Common myeloid progenitor, CD34-positive (primary cell): ENCODE data around the gene OXER1.

ENCODE experiments used
- CTCF ChIA-PET: fragments of 350-600 bp; sonication (Branson Sonifier 250); formaldehyde crosslinking; loops from one replicate; lab custom pipeline; 2021; ENCODE audit warnings: antibody characterized with exemption; lab: Charles Lee
- POLR2A ChIA-PET: fragments of 350-600 bp; sonication (Branson Sonifier 250); formaldehyde crosslinking; loops from one replicate; lab custom pipeline; 2021; ENCODE audit warnings: antibody characterized with exemption; lab: Charles Lee
- DNase-seq, 3 donors: peaks; one replicate each; pipeline versions ENCODE4 v3.0.0 to v3.0.0-alpha.2; 2013
- H3K27ac ChIP-seq, 2 experiments: 1 replicate in 1 of 2; 2 replicates in 1 of 2; pipeline ENCODE4 v1.7.0; 2013; ENCODE audit warnings: inconsistent platforms in 2 of 2, low read length in 2 of 2, mild to moderate bottlenecking in 2 of 2, low read depth in 1 of 2, moderate library complexity in 1 of 2; ENCODE audit not compliant: severe bottlenecking in 2 of 2, insufficient read depth in 1 of 2, poor library complexity in 1 of 2
- H3K27me3 ChIP-seq, 5 experiments: replicated peaks in 2 of 5; 1 replicate in 3 of 5; 2 replicates in 2 of 5; pipeline versions ENCODE4 v1.6.1 to v1.7.0; 2013; ENCODE audit warnings: low read length in 4 of 5, mild to moderate bottlenecking in 2 of 5, moderate library complexity in 2 of 5, inconsistent platforms in 1 of 5; ENCODE audit not compliant: insufficient read depth in 5 of 5, control insufficient read depth in 4 of 5
- H3K36me3 ChIP-seq, 4 experiments: 1 replicate in 2 of 4; 2 replicates in 2 of 4; pipeline versions ENCODE4 v1.6.1 to v1.7.0; 2013; ENCODE audit warnings: low read length in 3 of 4, control low read depth in 1 of 4, mild to moderate bottlenecking in 1 of 4; ENCODE audit not compliant: control insufficient read depth in 4 of 4, insufficient read depth in 4 of 4
- H3K4me1 ChIP-seq, 4 experiments: 1 replicate in 3 of 4; 2 replicates in 1 of 4; pipeline versions ENCODE4 v1.6.1 to v1.7.1; 2013; ENCODE audit warnings: low read length in 3 of 4, mild to moderate bottlenecking in 3 of 4, control low read depth in 1 of 4, inconsistent platforms in 1 of 4, moderate library complexity in 1 of 4; ENCODE audit not compliant: control insufficient read depth in 4 of 4, insufficient read depth in 4 of 4; ENCODE audit errors: control extremely low read depth in 1 of 4
- H3K4me3 ChIP-seq, 7 experiments: 1 replicate in 4 of 7; 2 replicates in 3 of 7; pipeline versions ENCODE4 v1.5.1 to v1.7.0; 2013; ENCODE audit warnings: mild to moderate bottlenecking in 7 of 7, low read length in 6 of 7, moderate library complexity in 6 of 7, inconsistent platforms in 2 of 7, low read depth in 2 of 7, control low read depth in 1 of 7; ENCODE audit not compliant: insufficient read depth in 4 of 7, control insufficient read depth in 1 of 7; ENCODE audit errors: extremely low read depth in 1 of 7
- H3K9me3 ChIP-seq, 5 experiments: 1 replicate in 4 of 5; 2 replicates in 1 of 5; pipeline versions ENCODE4 v1.6.1 to v1.7.1; 2013; ENCODE audit warnings: low read length in 4 of 5, mild to moderate bottlenecking in 2 of 5, inconsistent platforms in 1 of 5, low read depth in 1 of 5, moderate library complexity in 1 of 5; ENCODE audit not compliant: control insufficient read depth in 4 of 5, insufficient read depth in 2 of 5; ENCODE audit errors: control extremely low read depth in 1 of 5
- WGBS: methylation state at CpG from one replicate; pipeline ENCODE4 v1.1.5; 2013; ENCODE audit not compliant: insufficient coverage; 5-methylcytosine and 5-hydroxymethylcytosine counted together

OXER1 gene

DNA sequence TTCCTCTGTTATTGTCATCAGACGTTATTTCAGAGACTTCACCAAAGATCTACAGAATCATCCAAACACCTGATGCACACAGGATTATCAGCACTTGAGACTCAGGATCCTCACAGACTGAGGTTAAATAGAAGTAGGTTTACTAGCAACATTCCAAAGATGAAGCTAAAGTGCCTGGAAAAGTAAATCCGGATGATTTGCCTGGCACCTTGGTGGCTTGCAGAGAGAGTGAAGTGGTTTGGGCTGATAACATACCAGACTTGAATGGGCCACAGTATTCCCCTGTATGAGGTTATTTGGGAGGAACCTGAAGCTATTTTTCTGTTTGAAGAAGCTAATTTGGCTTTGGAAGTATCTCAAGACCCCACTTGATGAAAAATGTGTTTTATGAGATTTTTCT is 51.0 kb downstream of the OXER1 start:
- no peak overlapping the region for H3K4me3 ChIP-seq
- DNase-seq: no peak
- WGBS: no CpG with 5 or more reads among the region's 2 CpGs
- POLR2A ChIA-PET: no interaction called here
- H3K27me3 ChIP-seq: no peaks in the 10 kb centered on the region
- CTCF ChIA-PET: interaction anchor here (1.5 kb wide), 1 partner anchor 23 kb away, joined by 3 read pairs; no protein-coding TSS in a partner anchor
- H3K9me3 ChIP-seq: no peaks in the 10 kb centered on the region
- no peak overlapping the region for H3K27ac ChIP-seq
- no peaks in the 10 kb centered on the region for H3K4me1 ChIP-seq
- peaks cover 0 to 9% (median 0%) of the 10 kb centered on the region in 4 experiments for H3K36me3 ChIP-seq
